ENCODE results near the gene IL17B. TPM values are rescaled to one million over a fixed set of nuclear protein-coding genes. Genes with fewer than 3 reads are reported as not detected.

The IL17B gene
- total and polyA plus RNA-seq, 12 donors, result 1.5 to 20.1 (median 2.9) TPM; not detected in 1

GRCh38 chr5:149423049-149423793 lies 44.1 kb upstream of the IL17B start:
- WGBS, 4 donors, result 11 to 19% (median 15%) methylated on average over 8 to 9 of the region's 9 CpGs
- Histone ChIP-seq H3K27ac (peak overlapping the region; percentile 76 to 96 (median 87)), H3K9me3 (replicated peaks in 1 of 3) (no peaks in the 10 kb centered on the region), H3K36me3 (replicated peaks in 1 of 2) (peaks cover 0 to 8% of the 10 kb centered on the region in 2 donors), H3K27me3 (no peaks in the 10 kb centered on the region), H3K4me1 (replicated peaks in 1 of 2) (peaks cover 40 to 86% of the 10 kb centered on the region in 2 donors), H3K4me3 (no peak overlapping the region)
- intact Hi-C loops (cut with DNase I), result no loop called here
- peak in 3 of 7 donors; percentile 35 to 72 (median 51) for DNase-seq
- TF ChIP-seq CTCF (IDR thresholded peaks at IDR 0.05), result no peak
- peak in 1 of 2 donors; percentile 70 for TF ChIP-seq POLR2A (IDR thresholded peaks at IDR 0.05)

GRCh38 chr5:149422366-149423048 lies 43.4 kb upstream of the IL17B start:
- intact Hi-C loops (cut with DNase I), result no loop called here
- Histone ChIP-seq H3K27ac (peak overlapping the region; percentile 76 to 96 (median 87)), H3K27me3 (no peaks in the 10 kb centered on the region), H3K4me3 (no peak overlapping the region), H3K36me3 (replicated peaks in 1 of 2) (peaks cover 0 to 6% of the 10 kb centered on the region in 2 donors), H3K9me3 (replicated peaks in 1 of 3) (no peaks in the 10 kb centered on the region), H3K4me1 (replicated peaks in 1 of 2) (peaks cover 40 to 85% of the 10 kb centered on the region in 2 donors)
- no peak for TF ChIP-seq CTCF (IDR thresholded peaks at IDR 0.05)
- no peak for TF ChIP-seq POLR2A (IDR thresholded peaks at IDR 0.05)
- DNase-seq, result peak; percentile 84 to 96 (median 93)
- 8 to 18% (median 11%) methylated on average over 5 to 19 of the region's 19 CpGs for WGBS, 4 donors

GRCh38 chr5:149421834-149422233 lies 42.7 kb upstream of the IL17B start:
- Histone ChIP-seq H3K27me3 (no peaks in the 10 kb centered on the region), H3K36me3 (replicated peaks in 1 of 2) (peaks cover 0 to 3% of the 10 kb centered on the region in 2 donors), H3K27ac (peak overlapping the region; percentile 53 to 96 (median 87)), H3K4me3 (no peak overlapping the region), H3K9me3 (replicated peaks in 1 of 3) (no peaks in the 10 kb centered on the region), H3K4me1 (replicated peaks in 1 of 2) (peaks cover 40 to 82% of the 10 kb centered on the region in 2 donors)
- TF ChIP-seq CTCF (IDR thresholded peaks at IDR 0.05) (no peak), POLR2A (IDR thresholded peaks at IDR 0.05) (no peak)
- WGBS, 4 donors, result 69 to 83% (median 82%) methylated on average over 5 of the region's 5 CpGs
- intact Hi-C loops (cut with DNase I), result no loop called here
- no peak for DNase-seq

GRCh38 chr5:149421372-149421685 lies 42.2 kb upstream of the IL17B start:
- peaks cover 40 to 77% of the 10 kb centered on the region in 2 donors for H3K4me1 ChIP-seq (replicated peaks in 1 of 2)
- intact Hi-C loops (cut with DNase I), result no loop called here
- WGBS, 4 donors, result 33 to 94% (median 83%) methylated on average over 2 to 7 of the region's 7 CpGs

More at GRCh38 chr5:149421372-149421685, 42.2 kb upstream of the IL17B start:
- no peak overlapping the region for H3K4me3 ChIP-seq
- peak in 1 of 7 donors; percentile 5 for DNase-seq
- H3K27me3 ChIP-seq, result no peaks in the 10 kb centered on the region
- no peak for TF ChIP-seq CTCF (IDR thresholded peaks at IDR 0.05)
- TF ChIP-seq POLR2A (IDR thresholded peaks at IDR 0.05), result no peak
- H3K9me3 ChIP-seq (replicated peaks in 1 of 3), result no peaks in the 10 kb centered on the region
- H3K27ac ChIP-seq, result peak overlapping the region in 4 of 5 donors; percentile 79 to 96 (median 90)
- peaks cover 0 to 3% of the 10 kb centered on the region in 2 donors for H3K36me3 ChIP-seq (replicated peaks in 1 of 2)

Measured in adrenal gland (tissue), 12 donors.